Hepatocyte (in vitro differentiated cells): ENCODE results near the gene CCDC198.

Experiments used
- EZH2 ChIP-seq: fragments of 200-600 bp; sonication (generic); IDR thresholded peaks from 2 replicates; pipeline ENCODE4 v1.6.1; 2016; ENCODE audit warnings: antibody characterized with exemption, mild to moderate bottlenecking, borderline replicate concordance
- TF ChIP-seq, protein P1 (sequence below): fragments of 200-600 bp; sonication (generic); IDR thresholded peaks from 2 replicates; pipeline ENCODE4 v1.5.1; 2016; ENCODE audit warnings: antibody characterized with exemption, mild to moderate bottlenecking; ENCODE audit not compliant: poor library complexity

DNA sequence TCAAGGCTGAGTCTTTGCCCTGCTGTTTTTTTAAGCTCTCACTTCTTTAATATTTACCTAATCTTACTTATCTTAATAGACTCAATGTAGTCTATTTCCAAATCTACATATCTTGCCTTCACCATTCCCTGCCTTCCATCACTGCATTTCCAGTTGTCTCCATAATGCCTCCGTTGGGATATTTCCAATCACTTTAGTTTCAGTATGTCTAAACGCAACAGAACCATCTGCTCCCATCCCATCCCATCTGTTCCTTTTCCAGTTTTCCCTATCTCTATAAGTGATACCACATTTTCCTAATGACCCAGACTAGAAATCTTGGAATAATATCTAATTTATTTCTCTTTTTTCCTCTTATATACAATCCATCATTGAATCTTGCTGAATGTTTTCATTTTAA is 15.1 kb upstream of the CCDC198 start:
- TF ChIP-seq, protein P1, sequence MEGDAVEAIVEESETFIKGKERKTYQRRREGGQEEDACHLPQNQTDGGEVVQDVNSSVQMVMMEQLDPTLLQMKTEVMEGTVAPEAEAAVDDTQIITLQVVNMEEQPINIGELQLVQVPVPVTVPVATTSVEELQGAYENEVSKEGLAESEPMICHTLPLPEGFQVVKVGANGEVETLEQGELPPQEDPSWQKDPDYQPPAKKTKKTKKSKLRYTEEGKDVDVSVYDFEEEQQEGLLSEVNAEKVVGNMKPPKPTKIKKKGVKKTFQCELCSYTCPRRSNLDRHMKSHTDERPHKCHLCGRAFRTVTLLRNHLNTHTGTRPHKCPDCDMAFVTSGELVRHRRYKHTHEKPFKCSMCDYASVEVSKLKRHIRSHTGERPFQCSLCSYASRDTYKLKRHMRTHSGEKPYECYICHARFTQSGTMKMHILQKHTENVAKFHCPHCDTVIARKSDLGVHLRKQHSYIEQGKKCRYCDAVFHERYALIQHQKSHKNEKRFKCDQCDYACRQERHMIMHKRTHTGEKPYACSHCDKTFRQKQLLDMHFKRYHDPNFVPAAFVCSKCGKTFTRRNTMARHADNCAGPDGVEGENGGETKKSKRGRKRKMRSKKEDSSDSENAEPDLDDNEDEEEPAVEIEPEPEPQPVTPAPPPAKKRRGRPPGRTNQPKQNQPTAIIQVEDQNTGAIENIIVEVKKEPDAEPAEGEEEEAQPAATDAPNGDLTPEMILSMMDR, result no peak
- no peak for TF ChIP-seq EZH2
